GM18520 (cell line): ENCODE results near the gene SMIM35.

Experiments
- ATAC-seq: cut with Tn5 transposase; IDR thresholded peaks from one replicate; pipeline ENCODE4 v1.9.1; 2021; ENCODE audit not compliant: unreplicated experiment

The SMIM35 gene

GRCh38 chr11:117969160-117969991, 117.4 kb downstream of the SMIM35 start:
- no peak for ATAC-seq

- ATAC-seq = no peak
Measured at GRCh38 chr11:117966908-117967307, 119.9 kb downstream of the SMIM35 start.

- ATAC-seq = no peak
Measured at GRCh38 chr11:117962826-117963225, 123.9 kb downstream of the SMIM35 start.

GRCh38 chr11:117961896-117962295, 124.9 kb downstream of the SMIM35 start:
- ATAC-seq = no peak

- no peak for ATAC-seq
Measured at GRCh38 chr11:117960406-117960805, 126.4 kb downstream of the SMIM35 start.

- ATAC-seq = no peak
Measured at GRCh38 chr11:117959438-117960149, 127.2 kb downstream of the SMIM35 start.

GRCh38 chr11:117958949-117959348, 127.8 kb downstream of the SMIM35 start:
- ATAC-seq = no peak
